Temporal lobe (tissue), 2 donors: ENCODE data around the gene NUP93. TPM values are rescaled to one million over a fixed set of nuclear protein-coding genes. Genes with fewer than 3 reads are reported as not detected.

Experiments
- small RNA-seq: library from RNA; depleted of rRNA; stranded (forward); fragments of <200 nt; gene quantifications from one replicate; pipeline ENCODE3, GENCODE V24; 2014; ENCODE audit warnings: low replicate concordance
- total RNA-seq: library from RNA; depleted of rRNA; stranded (reverse); fragments of >200 nt; gene quantifications from one replicate; pipeline ENCODE4 v1.2.3, GENCODE V29; 2014

NUP93 gene
- total RNA-seq, 1 donor from 2014 or later, result 142 TPM

Small RNA genes within 50 kb of the gene (small RNA-seq; reads per million reads assigned to genes)
- gene MIR138-2, result 23.2 reads per million, percentile 95 among the genes with 10 or more reads in this experiment

Other genes starting within 250 kb of the NUP93 start
- gene BBS2, start 210.1 kb upstream of the NUP93 start, total RNA-seq, result 107 TPM
- not detected for gene MT4, start 165.1 kb upstream of the NUP93 start, total RNA-seq
- gene MT3, start 140.6 kb upstream of the NUP93 start, total RNA-seq, result 12.8 TPM
- 4.2 TPM for gene MT2A, start 121.5 kb upstream of the NUP93 start, total RNA-seq
- 5.4 TPM for gene MT1E, start 104.3 kb upstream of the NUP93 start, total RNA-seq
- gene MT1M, start 97.5 kb upstream of the NUP93 start, total RNA-seq, result 0.74 TPM
- not detected for gene MT1A, start 91.5 kb upstream of the NUP93 start, total RNA-seq
- gene MT1B, start 78.2 kb upstream of the NUP93 start, total RNA-seq, result not detected
- gene MT1F, start 72.2 kb upstream of the NUP93 start, total RNA-seq, result 2.0 TPM
- gene MT1G, start 62.1 kb upstream of the NUP93 start, total RNA-seq, result 0.74 TPM
- not detected for gene MT1H, start 60.3 kb upstream of the NUP93 start, total RNA-seq
- 9.6 TPM for gene MT1X, start 47.7 kb upstream of the NUP93 start, total RNA-seq
- not detected for gene SLC12A3, start 135.1 kb downstream of the NUP93 start, total RNA-seq
- 52.6 TPM for gene HERPUD1, start 202.0 kb downstream of the NUP93 start, total RNA-seq
- gene CETP, start 231.8 kb downstream of the NUP93 start, total RNA-seq, result 0.74 TPM